B cell (primary cell): ENCODE data around the gene IRF2BP1.

ENCODE experiments used
- EZH2 ChIP-seq: IDR thresholded peaks from 2 replicates; pipeline ENCODE4 v1.6.1; 2012; ENCODE audit warnings: borderline replicate concordance, low read depth, mild to moderate bottlenecking, moderate library complexity, low read length; ENCODE audit not compliant: insufficient read depth, poor library complexity, severe bottlenecking
- TF ChIP-seq, protein P1 (sequence below): fragments of 200-600 bp; IDR thresholded peaks from one replicate; pipeline ENCODE4 v1.8.0; 2022; ENCODE audit warnings: antibody characterized with exemption, mild to moderate bottlenecking

DNA sequence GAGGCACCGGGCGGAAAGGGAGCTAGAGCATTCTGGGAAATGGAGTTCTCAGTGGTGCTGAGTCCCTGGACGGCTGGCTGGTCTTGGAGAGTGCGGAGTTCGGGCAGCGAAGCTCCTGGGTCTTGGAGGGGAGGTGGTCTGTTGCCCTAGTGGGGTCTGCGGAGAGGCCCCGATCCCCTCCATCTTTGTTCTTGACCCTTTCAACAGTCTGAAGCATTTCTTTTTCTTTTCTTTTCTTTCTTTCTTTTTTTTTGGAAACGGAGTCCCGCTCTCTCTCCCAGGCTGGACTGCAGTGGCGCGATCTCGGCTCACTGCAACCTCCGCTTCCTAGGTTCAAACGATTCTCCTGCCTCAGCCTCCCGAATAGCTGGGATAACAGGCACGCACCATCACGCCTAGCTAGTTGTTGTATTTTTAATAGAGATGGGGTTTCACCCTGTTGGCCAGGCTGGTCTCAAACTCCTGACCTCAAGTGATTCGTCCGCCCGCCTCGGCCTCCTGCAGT, 22.6 kb downstream of the IRF2BP1 start:
- TF ChIP-seq, protein P1, sequence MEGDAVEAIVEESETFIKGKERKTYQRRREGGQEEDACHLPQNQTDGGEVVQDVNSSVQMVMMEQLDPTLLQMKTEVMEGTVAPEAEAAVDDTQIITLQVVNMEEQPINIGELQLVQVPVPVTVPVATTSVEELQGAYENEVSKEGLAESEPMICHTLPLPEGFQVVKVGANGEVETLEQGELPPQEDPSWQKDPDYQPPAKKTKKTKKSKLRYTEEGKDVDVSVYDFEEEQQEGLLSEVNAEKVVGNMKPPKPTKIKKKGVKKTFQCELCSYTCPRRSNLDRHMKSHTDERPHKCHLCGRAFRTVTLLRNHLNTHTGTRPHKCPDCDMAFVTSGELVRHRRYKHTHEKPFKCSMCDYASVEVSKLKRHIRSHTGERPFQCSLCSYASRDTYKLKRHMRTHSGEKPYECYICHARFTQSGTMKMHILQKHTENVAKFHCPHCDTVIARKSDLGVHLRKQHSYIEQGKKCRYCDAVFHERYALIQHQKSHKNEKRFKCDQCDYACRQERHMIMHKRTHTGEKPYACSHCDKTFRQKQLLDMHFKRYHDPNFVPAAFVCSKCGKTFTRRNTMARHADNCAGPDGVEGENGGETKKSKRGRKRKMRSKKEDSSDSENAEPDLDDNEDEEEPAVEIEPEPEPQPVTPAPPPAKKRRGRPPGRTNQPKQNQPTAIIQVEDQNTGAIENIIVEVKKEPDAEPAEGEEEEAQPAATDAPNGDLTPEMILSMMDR = no peak
- no peak for TF ChIP-seq EZH2
